ENCODE results near the gene PCDHB1. TPM values are rescaled to one million over a fixed set of nuclear protein-coding genes. Genes with fewer than 3 reads are reported as not detected.

Gene PCDHB1
- total RNA-seq, 1 donor: not detected

DNA sequence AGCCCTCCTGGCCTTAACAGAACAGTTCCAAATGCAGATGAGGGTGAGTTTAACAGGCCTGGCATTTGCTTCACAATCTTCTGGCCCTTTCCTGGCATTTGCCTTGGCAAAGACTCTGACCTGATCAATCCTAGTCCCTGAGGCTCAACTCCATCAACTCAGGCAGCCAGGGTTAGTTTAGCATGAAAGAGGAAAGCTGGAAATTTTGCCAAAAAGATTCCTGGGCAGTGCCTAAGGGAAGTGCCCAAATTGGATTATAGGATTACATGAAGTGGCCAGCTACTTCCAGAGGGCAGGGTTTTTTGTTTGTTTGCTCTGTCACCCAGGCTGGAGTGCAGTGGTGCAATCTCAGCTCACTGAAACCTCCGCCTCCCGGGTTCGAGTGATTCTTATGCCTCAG lies 48.1 kb upstream of the PCDHB1 start:
- Histone ChIP-seq H3K9me3 (ENCODE audit: low read depth, low read length) (no peaks in the 10 kb centered on the region), H3K36me3 (ENCODE audit: insufficient read depth, low read length) (no peaks in the 10 kb centered on the region), H3K27ac (ENCODE audit: low read depth, low read length) (no peak overlapping the region), H2AFZ (ENCODE audit: low read length) (no peak overlapping the region), H3K4me1 (ENCODE audit: insufficient read depth, low read length) (no peaks in the 10 kb centered on the region), H4K20me1 (ENCODE audit: insufficient read depth, low read length) (no peaks in the 10 kb centered on the region), H3K79me2 (ENCODE audit: insufficient read depth, low read length) (no peaks in the 10 kb centered on the region), H3K4me2 (ENCODE audit: insufficient read depth, low read length) (no peak overlapping the region), H3K27me3 (ENCODE audit: insufficient read depth, low read length) (no peaks in the 10 kb centered on the region), H3K4me3 (ENCODE audit: insufficient read depth, low read length) (no peak overlapping the region)
- TF ChIP-seq, protein P1, sequence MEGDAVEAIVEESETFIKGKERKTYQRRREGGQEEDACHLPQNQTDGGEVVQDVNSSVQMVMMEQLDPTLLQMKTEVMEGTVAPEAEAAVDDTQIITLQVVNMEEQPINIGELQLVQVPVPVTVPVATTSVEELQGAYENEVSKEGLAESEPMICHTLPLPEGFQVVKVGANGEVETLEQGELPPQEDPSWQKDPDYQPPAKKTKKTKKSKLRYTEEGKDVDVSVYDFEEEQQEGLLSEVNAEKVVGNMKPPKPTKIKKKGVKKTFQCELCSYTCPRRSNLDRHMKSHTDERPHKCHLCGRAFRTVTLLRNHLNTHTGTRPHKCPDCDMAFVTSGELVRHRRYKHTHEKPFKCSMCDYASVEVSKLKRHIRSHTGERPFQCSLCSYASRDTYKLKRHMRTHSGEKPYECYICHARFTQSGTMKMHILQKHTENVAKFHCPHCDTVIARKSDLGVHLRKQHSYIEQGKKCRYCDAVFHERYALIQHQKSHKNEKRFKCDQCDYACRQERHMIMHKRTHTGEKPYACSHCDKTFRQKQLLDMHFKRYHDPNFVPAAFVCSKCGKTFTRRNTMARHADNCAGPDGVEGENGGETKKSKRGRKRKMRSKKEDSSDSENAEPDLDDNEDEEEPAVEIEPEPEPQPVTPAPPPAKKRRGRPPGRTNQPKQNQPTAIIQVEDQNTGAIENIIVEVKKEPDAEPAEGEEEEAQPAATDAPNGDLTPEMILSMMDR (IDR thresholded peaks at IDR 0.05; ENCODE audit: extremely low read depth, low read depth, low read length): no peak
- DNase-seq (ENCODE audit: insufficient read length, low spot score, missing footprints): no peak

DNA sequence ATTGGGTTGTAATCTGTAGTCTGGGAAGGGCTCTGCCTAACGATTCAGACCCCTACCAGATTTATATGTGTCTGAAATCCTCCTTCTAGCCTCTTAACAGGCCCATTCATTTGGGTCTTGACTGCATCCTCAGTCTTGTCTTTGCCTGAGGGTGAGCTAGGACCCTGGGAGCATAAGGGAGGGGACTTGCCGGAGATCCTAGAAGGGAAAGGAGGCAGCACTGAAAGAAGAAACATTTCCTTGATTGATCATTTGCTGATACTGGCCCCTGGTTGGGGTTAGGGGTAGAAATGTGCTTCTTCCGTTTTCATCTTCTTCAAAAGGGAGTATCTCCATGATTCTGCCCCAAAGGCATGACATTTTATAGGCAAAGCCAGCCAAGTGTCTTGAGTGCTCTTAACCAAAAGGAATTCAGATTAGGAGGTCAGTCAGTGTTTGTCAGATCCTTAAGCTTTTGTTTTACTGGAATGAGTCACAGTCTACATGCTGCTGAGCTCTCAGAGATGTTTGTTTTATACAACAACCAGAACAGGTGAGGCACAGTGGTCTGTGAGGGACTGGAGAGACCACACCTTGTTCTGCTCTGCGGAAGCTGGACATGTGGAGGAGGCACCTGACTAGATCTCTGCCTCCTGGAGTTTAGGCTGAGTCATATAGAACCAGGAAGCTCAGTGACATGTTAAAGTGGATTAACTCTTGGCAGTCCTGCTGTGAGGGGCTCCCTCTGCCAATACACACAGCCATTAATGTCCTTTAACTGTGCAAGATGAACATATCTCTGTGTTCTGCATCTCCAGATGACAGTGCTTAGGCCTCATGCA lies 47.2 kb upstream of the PCDHB1 start:
- Histone ChIP-seq H3K4me1 (ENCODE audit: insufficient read depth, low read length) (no peaks in the 10 kb centered on the region), H3K27ac (ENCODE audit: low read depth, low read length) (no peak overlapping the region), H3K79me2 (ENCODE audit: insufficient read depth, low read length) (no peaks in the 10 kb centered on the region), H3K36me3 (ENCODE audit: insufficient read depth, low read length) (no peaks in the 10 kb centered on the region), H4K20me1 (ENCODE audit: insufficient read depth, low read length) (no peaks in the 10 kb centered on the region), H2AFZ (ENCODE audit: low read length) (no peak overlapping the region), H3K27me3 (ENCODE audit: insufficient read depth, low read length) (no peaks in the 10 kb centered on the region), H3K4me2 (ENCODE audit: insufficient read depth, low read length) (no peak overlapping the region), H3K9me3 (ENCODE audit: low read depth, low read length) (no peaks in the 10 kb centered on the region), H3K4me3 (ENCODE audit: insufficient read depth, low read length) (no peak overlapping the region)
- TF ChIP-seq, protein P1 (IDR thresholded peaks at IDR 0.05; ENCODE audit: extremely low read depth, low read depth, low read length): no peak
- DNase-seq (ENCODE audit: insufficient read length, low spot score, missing footprints): no peak

DNA sequence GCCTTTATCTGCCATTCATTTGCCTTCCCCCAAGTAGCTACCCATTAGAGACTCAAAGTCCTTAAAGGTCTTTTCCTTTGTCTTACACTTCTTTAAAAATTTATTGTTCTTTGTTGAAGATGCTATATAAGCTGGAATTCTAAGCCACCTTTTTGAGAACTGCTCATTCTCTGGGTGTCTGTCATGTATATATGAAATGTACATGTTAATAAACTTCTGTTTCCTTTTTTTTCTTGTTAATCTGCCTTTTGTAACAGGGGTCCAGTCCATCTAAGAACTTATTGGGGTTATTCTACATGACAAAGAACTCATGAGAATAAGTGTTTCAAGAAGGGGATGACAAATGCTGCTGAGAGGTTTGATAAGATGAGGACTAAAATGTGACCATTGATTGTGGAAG lies 43.4 kb upstream of the PCDHB1 start:
- H3K36me3 ChIP-seq (ENCODE audit: insufficient read depth, low read length): no peaks in the 10 kb centered on the region
- H3K4me3 ChIP-seq (ENCODE audit: insufficient read depth, low read length): no peak overlapping the region
- no peaks in the 10 kb centered on the region for H3K9me3 ChIP-seq (ENCODE audit: low read depth, low read length)
- TF ChIP-seq, protein P1 (IDR thresholded peaks at IDR 0.05; ENCODE audit: extremely low read depth, low read depth, low read length): no peak
- H3K27ac ChIP-seq (ENCODE audit: low read depth, low read length): no peak overlapping the region
- no peak overlapping the region for H3K4me2 ChIP-seq (ENCODE audit: insufficient read depth, low read length)
- H3K79me2 ChIP-seq (ENCODE audit: insufficient read depth, low read length): no peaks in the 10 kb centered on the region
- DNase-seq (ENCODE audit: insufficient read length, low spot score, missing footprints): no peak
- no peaks in the 10 kb centered on the region for H4K20me1 ChIP-seq (ENCODE audit: insufficient read depth, low read length)
- H3K27me3 ChIP-seq (ENCODE audit: insufficient read depth, low read length): no peaks in the 10 kb centered on the region
- no peaks in the 10 kb centered on the region for H3K4me1 ChIP-seq (ENCODE audit: insufficient read depth, low read length)
- no peak overlapping the region for H2AFZ ChIP-seq (ENCODE audit: low read length)

DNA sequence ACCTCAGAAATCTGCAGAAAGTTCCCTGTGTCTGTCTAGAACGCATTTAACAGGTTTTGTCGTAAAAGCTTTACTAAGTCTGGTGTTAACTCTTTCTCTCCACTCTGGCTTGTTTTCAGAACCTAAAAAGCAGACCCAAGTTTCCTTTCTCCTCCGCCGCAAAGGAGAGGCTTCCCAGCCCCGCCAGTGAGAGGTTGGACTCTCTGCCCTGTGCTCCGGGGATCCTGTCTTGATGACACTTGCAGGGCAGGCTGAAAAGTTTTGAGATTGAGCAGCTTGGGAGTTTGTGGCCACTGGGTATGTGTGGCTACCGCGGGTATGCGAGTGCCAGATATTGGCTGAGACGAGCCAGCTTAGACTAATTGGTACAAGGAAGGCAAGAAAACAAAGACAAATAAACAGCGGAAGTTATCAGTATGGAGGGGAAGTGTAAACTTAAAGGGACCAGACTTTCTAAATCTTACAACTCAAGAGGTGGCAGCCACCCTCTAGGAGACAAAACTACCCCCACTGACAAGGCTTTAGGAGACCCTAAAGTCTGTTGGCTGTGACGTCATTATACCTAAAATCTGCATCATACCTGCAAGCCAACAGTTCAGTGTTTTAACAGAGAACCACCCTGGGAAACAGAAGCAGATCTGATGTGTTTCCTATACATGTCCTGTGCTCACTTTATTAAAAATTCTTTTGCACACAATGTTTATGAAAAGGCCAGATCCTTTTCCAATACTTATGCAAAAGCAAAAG lies 41.0 kb upstream of the PCDHB1 start:
- Histone ChIP-seq H3K27ac (ENCODE audit: low read depth, low read length) (no peak overlapping the region), H3K27me3 (ENCODE audit: insufficient read depth, low read length) (no peaks in the 10 kb centered on the region), H3K79me2 (ENCODE audit: insufficient read depth, low read length) (no peaks in the 10 kb centered on the region), H3K4me1 (ENCODE audit: insufficient read depth, low read length) (no peaks in the 10 kb centered on the region), H3K36me3 (ENCODE audit: insufficient read depth, low read length) (no peaks in the 10 kb centered on the region), H2AFZ (ENCODE audit: low read length) (no peak overlapping the region), H4K20me1 (ENCODE audit: insufficient read depth, low read length) (no peaks in the 10 kb centered on the region), H3K4me2 (ENCODE audit: insufficient read depth, low read length) (no peak overlapping the region), H3K9me3 (ENCODE audit: low read depth, low read length) (no peaks in the 10 kb centered on the region), H3K4me3 (ENCODE audit: insufficient read depth, low read length) (no peak overlapping the region)
- no peak for DNase-seq (ENCODE audit: insufficient read length, low spot score, missing footprints)
- TF ChIP-seq, protein P1 (IDR thresholded peaks at IDR 0.05; ENCODE audit: extremely low read depth, low read depth, low read length): no peak
